Stimulated activated CD4-positive, alpha-beta T cell treated with anti-CD3 and anti-CD28 coated beads, TNF-alpha, amount 100 ng/mL, for 1 hour (primary cell): ENCODE results near the gene ABCG1.
A peak's percentile ranks its signal among the peaks of the same experiment; 100 is the strongest.

Source experiments
- DNase-seq, 3 donors: peaks; one replicate each; pipeline ENCODE4 v3.0.0-alpha.2; 2020; ENCODE audit warnings: low read depth in 3 of 3, low spot score in 1 of 3

ABCG1 gene

DNA sequence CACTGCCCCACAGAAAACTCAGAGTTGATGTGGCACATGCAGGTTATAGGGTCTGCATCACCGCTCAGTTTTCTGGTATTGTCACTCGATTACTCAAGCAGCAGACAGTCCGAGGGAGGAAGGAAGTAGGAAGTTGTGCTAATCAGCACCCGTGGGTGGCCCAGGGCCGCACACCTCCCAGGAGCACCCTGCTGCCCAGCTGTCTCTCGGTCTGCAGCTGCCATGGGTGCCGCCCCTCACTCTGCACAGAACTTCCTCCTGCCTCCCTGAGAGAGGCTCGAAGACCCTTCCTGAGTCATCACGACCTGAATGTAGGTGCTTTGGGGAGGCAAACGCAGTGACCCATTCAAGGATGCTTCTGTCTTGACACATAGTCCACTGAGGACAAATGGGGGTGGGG, 100.4 kb downstream of the ABCG1 start:
- DNase-seq = no peak

DNA sequence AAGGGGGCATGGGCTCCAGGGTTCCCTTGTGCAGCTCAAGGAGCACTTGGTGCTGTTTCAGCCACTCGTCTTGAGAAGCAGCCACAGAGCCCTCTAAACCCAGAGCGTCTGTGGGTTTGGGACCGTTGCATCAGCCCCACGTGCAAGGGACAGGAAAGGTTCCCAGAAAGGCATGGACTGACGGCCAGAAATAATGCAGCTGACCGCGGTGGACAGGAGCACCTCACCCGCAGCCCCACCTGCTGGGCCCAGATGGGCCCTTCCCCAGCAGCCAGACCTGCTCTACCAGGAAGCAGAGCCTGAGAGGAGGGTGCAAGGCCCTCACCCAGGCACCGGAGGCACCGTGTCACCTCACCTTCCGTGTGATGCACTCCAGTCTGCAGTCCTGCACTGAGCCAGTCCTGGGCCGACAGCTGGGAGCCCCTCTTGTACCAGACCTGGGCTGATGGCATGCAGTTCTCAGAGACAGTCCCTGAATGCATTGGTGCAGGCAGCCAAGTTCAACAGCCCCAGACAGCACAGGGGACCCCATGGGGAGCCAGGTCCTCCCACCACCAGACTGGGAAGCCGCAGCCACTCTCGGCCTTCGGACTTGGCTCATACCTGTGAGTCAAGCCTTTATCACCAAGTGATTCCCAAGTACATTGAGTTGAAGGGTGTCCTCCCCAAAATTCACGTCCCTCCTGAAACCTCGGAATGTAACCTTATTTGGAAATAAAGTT, 101.1 kb downstream of the ABCG1 start:
- DNase-seq = no peak

DNA sequence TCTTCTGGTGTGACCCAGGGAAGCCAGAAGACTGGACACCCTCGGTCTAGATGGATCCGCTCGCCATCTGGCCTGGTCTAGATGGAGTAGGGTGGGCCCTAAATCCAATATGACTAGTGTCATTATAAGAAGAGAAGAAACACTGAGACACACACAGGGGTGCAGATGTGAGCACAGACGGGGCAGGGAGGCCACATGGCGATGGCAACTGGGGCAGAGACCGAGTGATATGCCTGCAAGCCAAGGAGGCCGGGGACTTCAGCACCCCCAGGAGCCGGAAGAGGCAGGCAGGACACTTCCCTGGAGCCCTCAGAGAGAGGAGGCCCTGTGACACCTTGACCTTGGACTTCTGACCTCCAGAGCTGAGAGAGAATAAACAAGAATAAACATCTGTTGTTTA, 101.9 kb downstream of the ABCG1 start:
- no peak for DNase-seq

DNA sequence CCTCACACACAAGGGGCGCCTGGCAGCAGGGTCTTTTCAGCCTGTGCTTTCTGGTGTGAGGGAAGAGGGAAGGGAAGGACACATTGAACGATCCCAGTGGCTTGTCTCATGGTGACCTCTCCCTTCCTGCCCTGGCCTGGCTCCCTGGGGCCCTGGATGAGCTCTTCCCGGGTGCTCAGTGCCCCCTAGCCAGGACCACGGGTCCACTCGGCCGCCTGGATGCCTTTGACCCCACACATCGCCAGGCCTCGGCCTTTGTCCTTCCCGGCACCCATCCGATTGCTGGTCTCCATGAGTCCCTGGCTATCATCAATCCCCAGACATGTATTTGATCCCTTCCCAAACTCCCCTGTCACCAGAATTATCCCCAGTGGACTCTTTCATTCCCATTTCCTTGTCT, 102.3 kb downstream of the ABCG1 start:
- no peak for DNase-seq

DNA sequence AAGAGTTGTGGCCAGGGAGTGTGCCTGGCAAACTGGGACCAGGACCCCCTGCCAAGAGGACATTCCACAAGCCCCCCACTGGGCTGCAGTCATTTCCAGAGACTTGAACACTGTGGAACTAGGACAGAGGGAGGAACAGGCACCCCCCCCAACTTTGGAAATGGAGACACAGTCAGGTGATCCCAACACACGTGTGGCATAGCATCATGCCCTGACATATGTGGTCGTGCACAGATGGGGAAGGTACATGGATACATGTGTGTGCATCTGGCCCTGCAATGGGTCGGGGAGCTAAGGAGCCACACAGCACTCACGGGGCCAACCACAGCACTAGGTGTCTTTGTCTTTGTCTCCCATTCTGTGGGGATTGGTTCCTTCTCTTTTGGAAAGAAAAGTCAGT, 102.9 kb downstream of the ABCG1 start:
- no peak for DNase-seq

DNA sequence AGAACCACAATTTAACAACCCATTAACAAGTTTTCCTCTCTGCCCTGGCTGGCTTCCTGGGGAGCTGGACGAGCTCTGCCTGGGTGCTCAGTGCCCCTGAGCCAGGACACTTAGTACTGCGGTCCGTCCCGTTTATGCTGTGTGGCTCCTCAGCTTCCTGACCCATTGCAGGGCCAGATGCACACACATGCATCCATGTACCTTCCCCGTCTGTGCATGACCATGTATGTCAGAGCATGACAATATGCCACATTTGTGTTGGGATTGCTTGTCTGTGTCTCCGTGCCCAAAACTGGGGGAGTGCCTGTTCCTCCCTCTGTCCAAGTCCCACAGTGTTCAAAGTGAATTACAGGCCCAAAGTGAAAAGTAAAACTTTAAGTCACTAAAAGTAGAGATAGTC, 106.0 kb downstream of the ABCG1 start:
- DNase-seq = no peak

DNA sequence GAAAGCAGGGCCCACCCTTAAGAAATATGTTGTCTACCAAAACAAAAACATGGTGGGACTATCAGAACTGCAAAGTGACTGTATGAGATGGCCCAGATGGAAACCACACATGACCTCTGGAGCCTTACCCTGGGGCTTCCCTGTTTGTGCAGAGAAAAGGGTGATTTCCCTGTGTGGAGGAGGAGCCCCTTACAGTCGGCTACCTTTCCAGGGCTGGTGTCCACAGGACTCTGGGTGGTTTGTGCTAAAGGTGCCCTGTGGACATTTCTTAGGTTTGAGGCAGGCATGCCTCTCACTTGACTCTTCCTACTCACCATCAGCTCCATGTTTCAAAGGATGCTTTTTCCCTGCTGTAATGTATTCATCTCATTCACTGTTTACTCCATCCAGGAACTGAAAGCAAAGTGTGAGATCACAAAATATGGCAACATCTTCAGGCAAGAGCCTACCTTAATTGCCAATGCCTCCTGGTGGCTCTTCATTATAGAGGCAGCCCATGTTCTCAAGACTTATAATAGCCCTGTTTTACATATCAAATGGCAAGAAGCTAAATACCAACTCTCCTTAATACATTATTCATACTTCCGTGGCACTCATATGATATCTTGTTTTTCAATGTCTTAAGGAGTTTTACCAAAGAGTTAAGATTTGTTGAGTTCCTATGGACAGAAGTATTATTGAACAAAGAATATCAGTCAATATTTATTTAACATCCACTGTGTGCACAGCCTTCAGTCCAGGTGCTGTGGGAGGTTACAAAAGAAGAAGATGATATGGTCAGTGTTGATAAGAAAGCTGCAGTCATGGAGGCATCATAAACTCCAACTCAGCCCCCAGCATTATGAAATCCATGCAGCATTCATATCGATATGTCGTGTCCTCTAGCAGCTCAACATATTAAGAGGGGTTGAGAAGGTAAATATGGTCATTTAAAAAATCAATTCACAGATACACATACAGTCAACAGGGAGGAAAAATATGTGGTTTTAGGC, 111.7 kb downstream of the ABCG1 start:
- no peak for DNase-seq

DNA sequence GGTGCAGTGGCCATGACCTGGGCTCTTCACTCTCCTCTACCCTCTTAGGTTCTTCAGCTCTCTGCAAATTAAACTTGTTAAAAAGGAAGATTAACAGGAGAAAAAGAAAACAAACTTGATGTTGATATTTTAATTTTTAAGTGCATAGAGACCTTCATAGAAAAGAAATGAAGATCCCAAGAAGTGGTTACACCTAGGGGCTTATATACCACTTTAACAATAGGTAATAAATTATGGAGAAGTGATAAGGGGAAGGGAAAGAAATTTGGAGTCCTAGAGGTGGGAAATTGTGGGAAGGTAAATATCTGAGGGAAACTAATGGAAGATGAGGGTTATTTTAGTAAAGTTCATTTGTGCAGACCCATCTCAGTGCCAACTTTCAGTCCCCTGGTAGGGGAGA, 112.7 kb downstream of the ABCG1 start:
- DNase-seq = no peak

DNA sequence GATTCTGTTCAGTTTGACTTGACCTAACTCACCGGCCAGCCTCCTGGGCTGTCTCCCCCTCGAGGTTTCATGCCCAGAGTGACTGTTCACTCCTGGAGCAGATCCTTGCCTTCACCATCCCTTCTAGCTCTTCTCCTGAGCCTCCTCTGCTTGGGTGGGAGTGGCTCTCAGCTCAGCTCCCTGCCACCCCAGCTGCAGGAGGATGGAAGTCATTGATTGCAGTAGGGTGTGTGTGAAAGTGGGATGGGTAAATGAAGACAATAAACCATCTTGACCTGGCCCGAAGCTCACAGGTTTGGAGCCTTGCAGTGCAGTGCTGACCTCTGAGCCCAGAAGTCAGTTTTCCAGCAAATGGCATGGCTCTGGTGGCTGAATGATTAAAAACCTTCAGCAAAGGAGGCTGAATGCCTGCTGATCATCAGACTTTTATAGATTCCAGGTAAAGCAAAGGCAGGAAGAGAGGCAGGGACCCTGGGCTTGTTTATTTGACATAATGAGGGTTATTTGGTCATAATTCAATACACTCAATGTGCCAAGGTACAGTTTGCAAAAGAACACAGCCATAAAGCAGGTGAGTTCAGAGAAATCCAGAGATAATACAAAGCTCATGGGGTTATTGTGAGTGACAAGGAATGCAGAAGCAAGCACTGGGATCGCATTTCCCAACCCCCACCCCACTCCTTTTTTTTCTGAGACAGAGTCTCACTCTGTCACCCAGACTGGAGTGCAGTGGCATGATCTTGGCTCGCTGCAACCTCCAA, 113.8 kb downstream of the ABCG1 start:
- no peak for DNase-seq

DNA sequence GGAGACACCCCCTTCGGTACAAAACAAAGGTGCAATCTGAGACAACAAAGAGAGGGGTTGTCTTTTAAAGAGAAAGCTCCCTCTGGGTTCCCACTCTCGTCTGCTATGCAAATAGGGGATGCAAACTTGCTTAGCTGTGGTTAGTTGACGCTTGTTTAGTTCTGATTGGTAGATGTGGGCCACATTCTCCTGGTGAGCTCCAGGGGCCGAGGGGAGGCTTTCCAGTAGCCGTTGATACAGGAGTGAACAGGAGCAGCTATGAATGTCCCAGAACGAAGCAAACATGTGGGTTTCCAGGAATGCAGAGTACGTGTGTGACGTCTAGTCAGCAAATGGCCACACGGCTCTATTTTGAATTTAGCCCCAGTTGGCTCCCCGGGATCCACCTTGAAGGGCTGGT, 117.1 kb downstream of the ABCG1 start:
- no peak for DNase-seq

DNA sequence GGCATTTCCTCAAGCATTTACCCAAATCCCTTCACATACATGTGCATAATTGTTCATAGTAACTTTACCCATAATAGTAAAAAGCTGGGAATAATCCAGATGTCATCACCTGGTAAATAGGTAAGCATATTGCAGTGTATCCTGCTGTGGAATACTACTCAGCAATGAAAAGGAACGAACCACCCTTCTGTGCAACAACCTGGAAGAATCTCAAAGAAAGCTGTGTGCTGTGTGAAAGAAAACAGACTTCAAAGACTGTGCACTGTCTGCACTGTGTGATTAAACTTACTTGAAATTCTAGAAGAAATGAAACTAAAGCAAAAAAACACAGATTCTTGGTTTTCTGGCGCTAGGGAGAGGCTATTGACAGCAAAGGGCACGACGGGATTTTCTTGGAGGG, 118.3 kb downstream of the ABCG1 start:
- no peak for DNase-seq

DNA sequence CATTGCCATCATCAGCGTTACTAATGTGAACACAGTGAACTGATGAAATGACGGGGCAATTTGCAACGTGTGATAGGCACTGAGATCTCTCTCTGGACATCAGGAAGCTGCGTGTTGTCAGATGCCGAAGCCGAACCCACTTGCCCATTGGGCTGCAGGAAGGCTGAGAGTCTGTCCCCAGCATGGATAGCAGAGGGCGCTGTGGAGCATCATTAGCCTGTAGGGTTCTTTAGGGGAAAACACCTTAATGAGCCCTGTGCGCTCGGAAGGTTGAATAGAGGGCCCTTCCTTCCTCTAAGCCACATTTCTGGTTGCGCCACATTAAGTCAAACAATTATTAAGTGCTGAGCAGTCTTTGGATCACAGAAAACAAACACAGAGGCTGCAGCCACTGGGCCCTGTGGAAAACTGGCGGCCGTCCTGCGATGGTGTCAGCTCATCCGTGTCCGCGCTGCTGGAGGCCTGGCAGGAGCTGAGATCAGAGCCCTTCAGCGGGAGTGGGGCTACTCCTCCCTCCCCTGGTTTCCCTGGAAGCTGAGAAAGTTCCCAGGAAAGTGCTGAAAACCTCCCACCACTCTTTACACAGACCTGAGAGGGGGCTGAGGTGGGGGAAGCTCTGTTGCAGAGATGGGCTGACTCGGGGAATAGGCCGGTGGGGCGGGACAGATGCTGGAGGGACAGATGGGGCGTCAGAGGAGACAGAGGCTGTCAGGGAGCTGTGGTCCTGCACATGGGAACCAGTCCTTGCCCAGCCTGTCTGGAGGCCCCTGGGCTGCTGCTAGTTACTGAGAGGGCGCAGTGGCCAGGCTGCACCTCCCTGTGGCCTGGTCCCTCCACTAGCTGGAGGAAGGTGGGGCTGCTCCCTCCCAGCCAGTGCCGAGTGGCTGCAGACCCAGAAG, 119.1 kb downstream of the ABCG1 start:
- peak; percentile 58 to 77 (median 67) for DNase-seq

DNA sequence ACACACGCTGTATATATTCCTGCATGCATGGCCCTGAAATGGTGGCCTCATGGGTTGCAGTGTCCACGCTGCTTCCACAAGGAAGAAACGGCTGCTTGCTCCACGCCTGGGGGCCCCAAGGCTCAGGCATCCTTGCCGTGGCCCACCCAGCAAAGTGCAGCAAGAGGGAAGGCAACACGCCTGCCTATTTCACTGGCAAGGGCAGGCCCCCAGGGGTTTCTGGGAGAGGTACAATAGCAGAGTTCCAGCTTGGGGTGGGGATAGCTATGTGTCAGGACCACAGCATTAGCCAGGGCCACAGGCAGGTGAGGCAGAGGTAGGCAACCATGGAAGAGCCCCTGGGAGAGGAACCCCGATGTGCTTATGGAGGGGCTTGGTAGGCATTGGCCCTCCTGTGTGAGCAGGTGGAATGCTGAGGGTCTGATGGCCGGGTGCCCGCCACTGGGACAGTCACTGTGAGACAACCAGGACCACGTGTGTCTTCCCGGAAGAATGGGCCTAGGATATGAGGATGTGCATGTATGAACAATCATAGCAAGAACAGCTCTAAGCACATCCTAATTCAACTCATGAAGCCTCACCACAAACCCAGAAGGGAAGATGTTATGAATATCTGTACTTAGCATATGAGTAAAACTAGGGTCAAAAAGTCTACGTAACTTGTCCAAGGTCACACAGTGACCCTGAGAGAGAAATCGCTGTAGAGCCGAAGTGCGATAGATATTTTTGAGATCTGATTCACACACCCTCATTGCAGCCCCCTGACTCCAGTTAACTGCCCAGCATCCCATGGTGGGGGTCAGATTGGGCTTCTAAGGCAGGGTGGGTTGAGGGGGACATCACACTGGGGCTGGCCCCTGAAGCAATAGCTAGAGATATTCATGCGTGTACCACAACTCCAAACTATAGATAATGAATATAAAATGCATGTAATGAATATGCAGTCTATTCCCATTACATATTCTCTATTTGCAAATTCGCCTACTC, 120.1 kb downstream of the ABCG1 start:
- no peak for DNase-seq

DNA sequence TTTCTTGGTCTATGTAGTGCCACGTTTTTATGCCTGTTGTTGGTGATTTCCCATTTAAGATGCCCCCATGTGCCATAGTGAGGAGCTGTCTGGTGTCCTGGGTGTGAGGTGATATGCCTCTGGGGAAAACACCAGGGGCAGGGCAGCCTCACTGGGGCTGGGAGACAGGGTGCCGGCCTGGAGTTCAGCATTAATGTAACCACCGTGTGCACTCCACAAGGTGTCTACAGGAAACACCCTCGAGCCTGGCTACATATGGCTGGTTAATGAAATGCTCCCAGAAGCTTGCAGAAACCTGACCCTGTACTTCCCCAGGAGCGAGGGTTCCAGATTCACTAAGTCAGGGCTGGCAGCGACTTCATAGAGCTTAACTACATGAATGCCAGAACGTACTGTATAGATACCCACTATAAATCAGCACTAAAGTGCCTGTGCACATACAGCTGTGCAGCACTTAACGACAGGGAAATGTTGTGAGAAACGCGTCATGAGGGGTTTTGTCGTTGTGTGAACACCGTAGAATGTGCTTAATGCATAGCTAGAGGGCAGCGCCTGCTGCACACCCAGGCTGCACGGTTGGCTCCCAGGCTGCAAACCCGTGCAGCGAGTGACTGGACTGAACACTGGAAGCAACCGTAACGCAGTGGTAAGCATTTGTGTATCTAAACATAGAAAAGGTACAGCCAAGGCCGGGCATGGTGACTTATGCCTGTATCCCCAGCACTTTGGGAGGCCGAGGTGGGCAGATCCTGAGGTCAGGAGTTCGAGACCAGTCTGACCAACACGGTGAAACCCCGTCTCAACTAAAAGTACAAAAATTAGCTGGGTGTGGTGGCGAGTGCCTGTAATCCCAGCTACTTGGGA, 121.5 kb downstream of the ABCG1 start:
- no peak for DNase-seq

DNA sequence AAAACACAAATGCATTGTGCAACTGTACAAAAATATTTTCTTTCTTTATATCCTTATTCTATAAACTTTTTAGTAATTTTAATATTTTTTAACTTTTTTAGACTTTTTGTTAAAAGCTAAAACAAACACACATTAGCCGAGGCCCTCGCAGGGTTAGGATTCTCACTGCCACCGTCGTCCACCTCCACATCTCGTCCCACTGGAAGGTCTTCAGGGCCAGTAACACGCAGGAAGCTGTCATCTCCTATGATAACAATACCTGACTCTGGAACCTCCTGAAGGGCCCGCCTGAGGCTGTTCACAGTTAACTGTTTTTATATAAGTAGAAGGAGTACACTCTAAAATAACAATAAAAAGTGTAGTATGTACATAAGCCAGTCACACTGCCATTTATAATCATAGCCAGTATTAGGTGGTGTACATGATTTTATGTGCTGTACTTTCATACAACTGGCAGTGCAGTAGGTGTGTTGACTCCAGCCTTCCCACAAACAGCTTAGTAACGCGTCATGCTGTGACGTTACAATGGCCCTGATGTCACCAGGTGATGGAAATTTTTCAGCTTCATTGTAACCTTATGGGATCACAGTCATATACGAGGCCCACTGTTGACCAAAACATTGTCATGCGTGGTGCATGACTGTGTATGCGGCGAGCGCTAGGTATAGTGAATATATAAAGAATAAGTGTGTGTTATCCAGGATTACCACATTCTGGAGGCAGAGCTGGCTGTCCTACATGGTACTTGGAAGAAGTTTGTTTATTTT, 123.0 kb downstream of the ABCG1 start:
- no peak for DNase-seq

DNA sequence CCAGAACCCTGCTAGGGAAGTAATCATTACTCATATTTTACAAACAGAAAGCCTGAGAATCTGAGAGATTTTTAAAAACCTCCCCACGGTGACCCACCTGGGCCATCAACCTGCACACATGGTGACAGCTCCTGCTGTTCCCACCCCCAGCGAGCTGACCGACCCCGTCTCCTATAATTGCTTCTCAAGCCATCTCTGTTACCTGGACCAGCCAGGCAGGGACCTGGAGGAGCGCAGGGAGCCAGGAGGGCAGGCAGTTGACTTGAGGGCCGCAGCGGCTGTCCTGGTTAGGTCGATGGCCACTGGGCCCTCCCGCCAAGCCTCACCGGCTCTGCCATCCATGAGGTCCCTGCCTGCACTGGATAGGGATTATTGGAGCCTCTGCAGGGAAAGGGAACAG, 124.2 kb downstream of the ABCG1 start:
- no peak for DNase-seq

DNA sequence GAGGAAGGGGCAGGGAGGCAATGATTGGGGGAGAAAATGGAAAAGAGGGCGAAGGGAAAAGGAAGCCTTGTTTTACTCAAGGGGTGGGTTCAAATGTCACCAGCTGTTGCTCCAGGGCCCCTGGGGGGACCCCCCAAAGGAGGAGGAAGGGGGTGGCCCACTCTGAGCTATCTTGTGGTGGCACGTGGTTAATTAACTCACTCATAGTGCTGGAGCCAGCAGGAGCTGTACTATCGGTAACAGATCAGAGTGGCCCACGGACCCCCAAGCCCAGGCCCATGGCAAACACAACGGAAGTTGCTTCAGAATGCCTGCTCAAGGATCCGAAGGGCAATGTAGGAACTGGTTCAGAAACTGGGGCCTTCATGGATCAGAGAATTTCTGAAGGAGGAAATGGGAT, 124.6 kb downstream of the ABCG1 start:
- no peak for DNase-seq
